ENCODE data around the gene MEGF9. TPM values are rescaled to one million over a fixed set of nuclear protein-coding genes. Genes with fewer than 3 reads are reported as not detected.
A peak's percentile ranks its signal among the peaks of the same experiment; 100 is the strongest.

Gene MEGF9
- total and polyA plus RNA-seq, 4 donors, result 15.5 to 27.4 (median 19.3) TPM

GRCh38 chr9:120729791-120730241, 15.5 kb upstream of the MEGF9 start:
- H3K27ac ChIP-seq (ENCODE audit: low read depth in 1 of 2, low read length in 2 of 2), result peak overlapping the region; percentile 37 to 86
- H3K27me3 ChIP-seq (ENCODE audit: control insufficient read depth in 4 of 4, insufficient read depth in 4 of 4, low read length in 3 of 4), result no peaks in the 10 kb centered on the region
- no peak for DNase-seq (ENCODE audit: low spot score)
- WGBS, result 31% methylated on average over 5 of the region's 5 CpGs
- H3K4me3 ChIP-seq (ENCODE audit: low read depth in 1 of 3, low read length in 3 of 3), result no peak overlapping the region
- no peaks in the 10 kb centered on the region for H3K9me3 ChIP-seq (ENCODE audit: control insufficient read depth in 4 of 4, low read length in 3 of 4)
- TF ChIP-seq RAD21 (IDR thresholded peaks at IDR 0.05) (no peak), CTCF (IDR thresholded peaks at IDR 0.05; ENCODE audit: low read depth, low read length, missing input control) (peak; percentile 1), HNF4A (conservative IDR thresholded peaks at IDR 0.05) (peak; percentile 37 to 73), YY1 (IDR thresholded peaks at IDR 0.05) (no peak), JUND (IDR thresholded peaks at IDR 0.05) (no peak), NR2F2 (IDR thresholded peaks at IDR 0.05) (no peak), REST (IDR thresholded peaks at IDR 0.05) (no peak), GABPA (IDR thresholded peaks at IDR 0.05 in 1 of 2, conservative IDR thresholded peaks at IDR 0.05 in 1 of 2) (no peak), ATF3 (IDR thresholded peaks at IDR 0.05) (no peak), EGR1 (IDR thresholded peaks at IDR 0.05; ENCODE audit: low read depth in 2 of 2) (no peak), FOXA1 (IDR thresholded peaks at IDR 0.05) (no peak), TAF1 (conservative IDR thresholded peaks at IDR 0.05) (no peak), FOXA2 (IDR thresholded peaks at IDR 0.05) (no peak), SP1 (IDR thresholded peaks at IDR 0.05) (no peak)
- TF ChIP-seq, protein P1, sequence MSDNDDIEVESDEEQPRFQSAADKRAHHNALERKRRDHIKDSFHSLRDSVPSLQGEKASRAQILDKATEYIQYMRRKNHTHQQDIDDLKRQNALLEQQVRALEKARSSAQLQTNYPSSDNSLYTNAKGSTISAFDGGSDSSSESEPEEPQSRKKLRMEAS (IDR thresholded peaks at IDR 0.05), result no peak
- TF ChIP-seq, protein P2, sequence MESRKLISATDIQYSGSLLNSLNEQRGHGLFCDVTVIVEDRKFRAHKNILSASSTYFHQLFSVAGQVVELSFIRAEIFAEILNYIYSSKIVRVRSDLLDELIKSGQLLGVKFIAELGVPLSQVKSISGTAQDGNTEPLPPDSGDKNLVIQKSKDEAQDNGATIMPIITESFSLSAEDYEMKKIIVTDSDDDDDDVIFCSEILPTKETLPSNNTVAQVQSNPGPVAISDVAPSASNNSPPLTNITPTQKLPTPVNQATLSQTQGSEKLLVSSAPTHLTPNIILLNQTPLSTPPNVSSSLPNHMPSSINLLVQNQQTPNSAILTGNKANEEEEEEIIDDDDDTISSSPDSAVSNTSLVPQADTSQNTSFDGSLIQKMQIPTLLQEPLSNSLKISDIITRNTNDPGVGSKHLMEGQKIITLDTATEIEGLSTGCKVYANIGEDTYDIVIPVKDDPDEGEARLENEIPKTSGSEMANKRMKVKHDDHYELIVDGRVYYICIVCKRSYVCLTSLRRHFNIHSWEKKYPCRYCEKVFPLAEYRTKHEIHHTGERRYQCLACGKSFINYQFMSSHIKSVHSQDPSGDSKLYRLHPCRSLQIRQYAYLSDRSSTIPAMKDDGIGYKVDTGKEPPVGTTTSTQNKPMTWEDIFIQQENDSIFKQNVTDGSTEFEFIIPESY (IDR thresholded peaks at IDR 0.05), result no peak
- no peak overlapping the region for H3K9ac ChIP-seq (ENCODE audit: low read depth in 1 of 2, low read length in 2 of 2)
- no peaks in the 10 kb centered on the region for H3K36me3 ChIP-seq (ENCODE audit: control insufficient read depth in 4 of 4, insufficient read depth in 3 of 4, low read depth in 1 of 4, low read length in 3 of 4)
- H3K4me1 ChIP-seq (ENCODE audit: control insufficient read depth in 4 of 4, insufficient read depth in 4 of 4, low read length in 3 of 4), result peaks cover 19 to 42% (median 31%) of the 10 kb centered on the region in 4 donors

GRCh38 chr9:120726484-120726883, 12.2 kb upstream of the MEGF9 start:
- no peak overlapping the region for H3K9ac ChIP-seq (ENCODE audit: low read depth in 1 of 2, low read length in 2 of 2)
- DNase-seq (ENCODE audit: low spot score), result no peak
- no peaks in the 10 kb centered on the region for H3K27me3 ChIP-seq (ENCODE audit: control insufficient read depth in 4 of 4, insufficient read depth in 4 of 4, low read length in 3 of 4)
- H3K4me3 ChIP-seq (ENCODE audit: low read depth in 1 of 3, low read length in 3 of 3), result no peak overlapping the region
- H3K4me1 ChIP-seq (ENCODE audit: control insufficient read depth in 4 of 4, insufficient read depth in 4 of 4, low read length in 3 of 4), result peaks cover 11 to 19% (median 15%) of the 10 kb centered on the region in 4 donors
- 62% methylated on average over 2 of the region's 2 CpGs for WGBS
- no peaks in the 10 kb centered on the region for H3K36me3 ChIP-seq (ENCODE audit: control insufficient read depth in 4 of 4, insufficient read depth in 3 of 4, low read depth in 1 of 4, low read length in 3 of 4)
- TF ChIP-seq REST (IDR thresholded peaks at IDR 0.05), result no peak
- no peak for TF ChIP-seq GABPA (IDR thresholded peaks at IDR 0.05 in 1 of 2, conservative IDR thresholded peaks at IDR 0.05 in 1 of 2)
- TF ChIP-seq JUND (IDR thresholded peaks at IDR 0.05), result no peak
- no peak for TF ChIP-seq ATF3 (IDR thresholded peaks at IDR 0.05)
- no peak for TF ChIP-seq SP1 (IDR thresholded peaks at IDR 0.05)
- no peak for TF ChIP-seq EGR1 (IDR thresholded peaks at IDR 0.05; ENCODE audit: low read depth in 2 of 2)
- TF ChIP-seq RXRA (IDR thresholded peaks at IDR 0.05), result no peak
- no peak for TF ChIP-seq TAF1 (conservative IDR thresholded peaks at IDR 0.05)
- TF ChIP-seq HNF4A (conservative IDR thresholded peaks at IDR 0.05), result no peak
- TF ChIP-seq RAD21 (IDR thresholded peaks at IDR 0.05), result no peak
- TF ChIP-seq, protein P2 (IDR thresholded peaks at IDR 0.05), result no peak
- TF ChIP-seq FOXA2 (IDR thresholded peaks at IDR 0.05), result no peak
- H3K27ac ChIP-seq (ENCODE audit: low read depth in 1 of 2, low read length in 2 of 2), result no peak overlapping the region
- no peaks in the 10 kb centered on the region for H3K9me3 ChIP-seq (ENCODE audit: control insufficient read depth in 4 of 4, low read length in 3 of 4)
